OCI-LY1 (cell line): ENCODE data around the gene VGLL3.

Source experiments
- EZH2 ChIP-seq: fragments of 200-600 bp; sonication (generic), shearing (Covaris generic); IDR thresholded peaks from 2 replicates; pipeline ENCODE4 v1.8.0; 2017; ENCODE audit warnings: borderline replicate concordance, mixed run types, mild to moderate bottlenecking, antibody characterized with exemption, low read length, moderate library complexity, mixed read lengths
- TF ChIP-seq, protein P1 (sequence below): fragments of 200-600 bp; sonication (generic), shearing (Covaris generic); IDR thresholded peaks from 2 replicates; pipeline ENCODE4 v1.5.1; 2017; ENCODE audit warnings: mild to moderate bottlenecking, antibody characterized with exemption, low read length, moderate library complexity, mixed read lengths

DNA sequence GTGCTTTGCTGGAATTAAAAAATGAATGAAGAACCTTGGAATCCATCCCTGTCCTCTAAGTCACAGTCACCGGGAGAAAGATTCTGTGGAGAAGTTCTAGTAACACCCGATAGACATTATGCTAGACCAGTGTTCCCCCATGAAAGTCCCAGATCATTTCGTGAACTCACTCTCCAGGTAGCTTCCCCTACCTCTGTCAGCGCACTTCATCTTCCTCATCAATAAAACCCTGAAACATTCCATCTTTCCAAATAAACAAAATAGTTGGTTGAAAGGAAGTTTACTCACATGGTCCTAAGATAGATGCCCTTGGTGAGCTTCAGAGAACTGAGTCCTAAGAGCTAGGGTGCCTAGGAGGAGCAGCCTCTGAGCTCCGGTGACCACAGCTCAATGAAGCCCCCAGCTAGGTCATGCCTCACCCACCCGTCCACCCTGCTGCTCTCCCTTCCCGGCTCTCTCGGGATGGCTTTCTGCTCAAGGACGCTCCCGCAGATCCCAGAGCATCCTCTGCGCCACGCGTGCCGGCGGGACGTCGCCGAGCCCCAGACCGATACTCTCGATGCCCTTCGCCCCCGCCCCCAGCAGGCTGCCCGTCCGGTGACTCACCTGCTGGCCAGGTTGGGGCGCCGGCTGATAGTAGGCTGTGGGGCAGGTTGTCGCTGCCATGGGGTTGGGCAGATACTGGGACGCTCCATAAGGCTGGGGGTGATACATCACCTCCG is 776 bp downstream of the VGLL3 start:
- TF ChIP-seq, protein P1, sequence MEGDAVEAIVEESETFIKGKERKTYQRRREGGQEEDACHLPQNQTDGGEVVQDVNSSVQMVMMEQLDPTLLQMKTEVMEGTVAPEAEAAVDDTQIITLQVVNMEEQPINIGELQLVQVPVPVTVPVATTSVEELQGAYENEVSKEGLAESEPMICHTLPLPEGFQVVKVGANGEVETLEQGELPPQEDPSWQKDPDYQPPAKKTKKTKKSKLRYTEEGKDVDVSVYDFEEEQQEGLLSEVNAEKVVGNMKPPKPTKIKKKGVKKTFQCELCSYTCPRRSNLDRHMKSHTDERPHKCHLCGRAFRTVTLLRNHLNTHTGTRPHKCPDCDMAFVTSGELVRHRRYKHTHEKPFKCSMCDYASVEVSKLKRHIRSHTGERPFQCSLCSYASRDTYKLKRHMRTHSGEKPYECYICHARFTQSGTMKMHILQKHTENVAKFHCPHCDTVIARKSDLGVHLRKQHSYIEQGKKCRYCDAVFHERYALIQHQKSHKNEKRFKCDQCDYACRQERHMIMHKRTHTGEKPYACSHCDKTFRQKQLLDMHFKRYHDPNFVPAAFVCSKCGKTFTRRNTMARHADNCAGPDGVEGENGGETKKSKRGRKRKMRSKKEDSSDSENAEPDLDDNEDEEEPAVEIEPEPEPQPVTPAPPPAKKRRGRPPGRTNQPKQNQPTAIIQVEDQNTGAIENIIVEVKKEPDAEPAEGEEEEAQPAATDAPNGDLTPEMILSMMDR, result no peak
- TF ChIP-seq EZH2, result no peak
